ENCODE results near the gene PCNX2. TPM values are rescaled to one million over a fixed set of nuclear protein-coding genes. Genes with fewer than 3 reads are reported as not detected.

PCNX2 gene
- total and polyA plus RNA-seq, 8 donors = 5.5 to 25.9 (median 8.7) TPM

- Histone ChIP-seq H3K9me3 (no peaks in the 10 kb centered on the region), H3K36me3 (peaks cover 0 to 2% (median 0%) of the 10 kb centered on the region in 3 donors), H3K4me1 (no peaks in the 10 kb centered on the region), H3K4me3 (no peak overlapping the region), H3K27ac (no peak overlapping the region), H3K27me3 (no peaks in the 10 kb centered on the region)
- DNase-seq (no peak), FAIRE-seq (no peak), ATAC-seq (peak in 1 of 4 donors; percentile 47)
- TF ChIP-seq CTCF (IDR thresholded peaks at IDR 0.05) = no peak
- intact Hi-C loops (cut with DNase I) = no loop called here
- WGBS, 2 donors = 60 to 61% methylated on average over 2 of the region's 2 CpGs
These were observed 123.3 kb downstream of the PCNX2 start for GRCh38 chr1:233172201-233172600.

- WGBS, 2 donors = 90 to 96% methylated on average over 9 of the region's 9 CpGs
These were observed 124.8 kb downstream of the PCNX2 start for GRCh38 chr1:233170741-233171140.

GRCh38 chr1:233168384-233168783, 127.1 kb downstream of the PCNX2 start:
- TF ChIP-seq CTCF (IDR thresholded peaks at IDR 0.05) = no peak
- no peaks in the 10 kb centered on the region for H3K36me3 ChIP-seq
- DNase-seq (no peak), ATAC-seq (no peak), FAIRE-seq (peak; percentile 37)
- no peaks in the 10 kb centered on the region for H3K27me3 ChIP-seq
- H3K9me3 ChIP-seq = peaks cover 0 to 3% (median 0%) of the 10 kb centered on the region in 4 donors
- H3K27ac ChIP-seq = no peak overlapping the region
- intact Hi-C loops (cut with DNase I) = no loop called here
- H3K4me1 ChIP-seq = no peaks in the 10 kb centered on the region
- H3K4me3 ChIP-seq = no peak overlapping the region
- WGBS, 2 donors = 56 to 65% methylated on average over 1 of the region's 1 CpG

More at GRCh38 chr1:233170741-233171140, 124.8 kb downstream of the PCNX2 start:
- ATAC-seq = no peak
- no peaks in the 10 kb centered on the region for H3K36me3 ChIP-seq
- no peak overlapping the region for H3K27ac ChIP-seq
- no peak for DNase-seq
- no peak overlapping the region for H3K4me3 ChIP-seq
- no peak for FAIRE-seq
- intact Hi-C loops (cut with DNase I) = no loop called here
- no peaks in the 10 kb centered on the region for H3K9me3 ChIP-seq
- H3K27me3 ChIP-seq = no peaks in the 10 kb centered on the region
- no peak for TF ChIP-seq CTCF (IDR thresholded peaks at IDR 0.05)
- no peaks in the 10 kb centered on the region for H3K4me1 ChIP-seq

- intact Hi-C loops (cut with DNase I) = no loop called here
- no peak for TF ChIP-seq CTCF (IDR thresholded peaks at IDR 0.05)
- FAIRE-seq = no peak
- WGBS, 2 donors = 84% methylated on average over 4 of the region's 4 CpGs
- Histone ChIP-seq H3K27me3 (no peaks in the 10 kb centered on the region), H3K4me3 (no peak overlapping the region), H3K9me3 (peaks cover 0 to 3% (median 0%) of the 10 kb centered on the region in 4 donors), H3K27ac (no peak overlapping the region), H3K4me1 (no peaks in the 10 kb centered on the region), H3K36me3 (no peaks in the 10 kb centered on the region)
- no peak for ATAC-seq
- no peak for DNase-seq
These were observed 128.6 kb downstream of the PCNX2 start for GRCh38 chr1:233166896-233167295.

GRCh38 chr1:233163696-233164095, 131.8 kb downstream of the PCNX2 start:
- Histone ChIP-seq H3K27ac (no peak overlapping the region), H3K9me3 (peaks cover 0 to 3% (median 0%) of the 10 kb centered on the region in 4 donors), H3K4me1 (no peaks in the 10 kb centered on the region), H3K36me3 (peaks cover 0 to 4% (median 3%) of the 10 kb centered on the region in 3 donors), H3K4me3 (no peak overlapping the region), H3K27me3 (no peaks in the 10 kb centered on the region)
- intact Hi-C loops (cut with DNase I) = no loop called here
- ATAC-seq = no peak
- TF ChIP-seq CTCF (IDR thresholded peaks at IDR 0.05) = no peak
- no peak for DNase-seq
- WGBS, 2 donors = 83 to 89% methylated on average over 1 of the region's 1 CpG
- no peak for FAIRE-seq
